Stomach (tissue), 4 donors: ENCODE measurements around the gene TKFC.

Source experiments
- EP300 ChIP-seq: sonication (generic); formaldehyde crosslinking; IDR thresholded peaks from one replicate; pipeline ENCODE4 v1.6.1; 2017; ENCODE audit warnings: antibody characterized with exemption
- POLR2A ChIP-seq, 4 donors: fragments of 450-650 bp; IDR thresholded peaks; one replicate each; pipeline ENCODE4 v1.6.1; 2016; ENCODE audit warnings: antibody characterized with exemption in 4 of 4, control low read depth in 2 of 4, mild to moderate bottlenecking in 1 of 4, moderate library complexity in 1 of 4
- TF ChIP-seq, protein P1 (sequence below), 7 experiments: fragments of 450-650 bp in 4 of 7; fragments of 200-600 bp in 3 of 7; sonication (generic) in 3 of 7; IDR thresholded peaks; one replicate each; pipeline ENCODE4 v1.5.1; 2016 to 2019; ENCODE audit warnings: antibody characterized with exemption in 7 of 7, control low read depth in 2 of 7, mild to moderate bottlenecking in 1 of 7

DNA sequence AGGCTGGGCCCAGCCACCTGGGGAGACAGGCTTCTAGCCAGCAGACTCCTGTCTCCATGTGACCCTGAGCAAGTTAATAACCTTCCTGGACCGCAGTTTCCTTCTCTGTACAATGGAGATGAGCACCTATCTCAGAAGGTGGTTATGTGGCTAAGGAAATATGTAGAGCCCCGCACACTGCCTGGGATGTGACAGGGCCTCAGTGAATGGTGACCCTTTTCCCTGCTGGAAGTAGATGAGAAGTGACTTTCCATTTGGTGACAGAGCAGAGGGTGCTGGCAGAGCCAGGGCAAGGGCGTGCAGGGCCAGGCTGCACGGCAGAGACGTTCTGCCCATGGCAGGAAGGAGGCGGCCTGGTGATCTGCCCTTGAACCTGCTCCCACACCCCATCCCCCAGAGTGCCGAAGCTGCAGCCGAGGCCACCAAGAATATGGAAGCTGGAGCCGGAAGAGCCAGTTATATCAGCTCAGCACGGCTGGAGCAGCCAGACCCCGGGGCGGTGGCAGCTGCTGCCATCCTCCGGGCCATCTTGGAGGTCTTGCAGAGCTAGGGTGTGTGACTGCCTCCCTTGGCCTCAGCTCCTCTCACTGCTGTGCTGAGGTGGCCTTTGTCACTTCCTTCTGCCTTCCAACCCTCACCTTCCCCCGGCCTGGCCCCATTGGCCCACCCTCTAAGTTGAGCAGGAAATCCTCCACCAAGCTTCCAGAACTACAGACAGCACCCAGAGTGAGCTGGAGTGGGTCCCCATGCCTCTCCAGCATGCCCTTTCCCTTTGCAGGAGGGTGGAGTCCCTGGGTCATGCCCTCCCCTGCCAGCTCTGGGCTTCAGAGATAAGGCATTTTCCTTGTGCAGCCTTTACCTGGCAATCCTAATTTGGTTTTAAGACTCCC is 13.2 kb downstream of the TKFC start:
- TF ChIP-seq EP300 (no peak), POLR2A (IDR thresholded peaks at IDR 0.05) (no peak)
- TF ChIP-seq, protein P1, sequence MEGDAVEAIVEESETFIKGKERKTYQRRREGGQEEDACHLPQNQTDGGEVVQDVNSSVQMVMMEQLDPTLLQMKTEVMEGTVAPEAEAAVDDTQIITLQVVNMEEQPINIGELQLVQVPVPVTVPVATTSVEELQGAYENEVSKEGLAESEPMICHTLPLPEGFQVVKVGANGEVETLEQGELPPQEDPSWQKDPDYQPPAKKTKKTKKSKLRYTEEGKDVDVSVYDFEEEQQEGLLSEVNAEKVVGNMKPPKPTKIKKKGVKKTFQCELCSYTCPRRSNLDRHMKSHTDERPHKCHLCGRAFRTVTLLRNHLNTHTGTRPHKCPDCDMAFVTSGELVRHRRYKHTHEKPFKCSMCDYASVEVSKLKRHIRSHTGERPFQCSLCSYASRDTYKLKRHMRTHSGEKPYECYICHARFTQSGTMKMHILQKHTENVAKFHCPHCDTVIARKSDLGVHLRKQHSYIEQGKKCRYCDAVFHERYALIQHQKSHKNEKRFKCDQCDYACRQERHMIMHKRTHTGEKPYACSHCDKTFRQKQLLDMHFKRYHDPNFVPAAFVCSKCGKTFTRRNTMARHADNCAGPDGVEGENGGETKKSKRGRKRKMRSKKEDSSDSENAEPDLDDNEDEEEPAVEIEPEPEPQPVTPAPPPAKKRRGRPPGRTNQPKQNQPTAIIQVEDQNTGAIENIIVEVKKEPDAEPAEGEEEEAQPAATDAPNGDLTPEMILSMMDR (IDR thresholded peaks at IDR 0.05), result no peak
